Activated CD4-positive, alpha-beta T cell treated with anti-CD3 and anti-CD28 coated beads, Interleukin-2, amount 50 U/mL, for 48 hours (primary cell): ENCODE data around the gene ILDR1.

Source experiments
- DNase-seq, 2 experiments: peaks; one replicate each; pipeline ENCODE4 v3.0.0-alpha.2; 2020

ILDR1 gene

DNA sequence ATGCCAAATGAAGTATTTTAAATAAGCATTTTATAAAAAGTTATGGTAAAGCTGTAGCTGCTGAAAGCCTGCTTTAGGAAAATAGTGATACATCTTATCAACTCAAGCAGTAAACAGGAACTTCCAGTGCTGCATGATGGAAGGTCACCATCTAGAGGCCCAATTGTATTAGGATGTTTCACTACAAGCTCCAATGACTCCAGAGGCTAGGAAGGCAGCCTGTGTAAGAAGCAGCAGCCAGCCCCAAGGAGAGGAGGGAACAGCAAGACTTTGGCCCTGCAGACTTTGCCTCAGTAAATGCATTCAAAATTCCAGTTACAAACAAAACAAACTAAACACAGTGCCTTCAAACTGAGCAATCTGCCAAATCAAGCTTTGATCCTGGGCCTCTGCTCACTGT lies 32.1 kb downstream of the ILDR1 start:
- no peak for DNase-seq

DNA sequence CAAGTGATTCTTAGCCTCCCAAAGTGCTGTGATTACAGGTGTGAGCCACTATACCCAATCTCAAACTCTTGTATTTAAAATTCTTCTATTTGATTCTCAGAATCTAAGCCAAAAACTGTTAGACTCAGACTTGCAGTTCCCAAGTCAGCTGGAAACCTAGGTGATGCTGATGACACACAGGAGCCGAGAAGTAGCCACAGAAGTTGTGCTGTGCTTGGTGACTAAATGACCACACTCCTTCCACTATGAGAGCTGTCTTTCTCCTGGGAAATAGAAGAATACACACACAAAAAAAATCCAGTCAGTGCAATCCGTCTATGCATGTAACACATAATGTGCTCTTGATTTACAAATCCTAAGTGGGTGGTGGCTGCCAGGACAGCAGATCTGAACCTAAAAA lies 33.9 kb downstream of the ILDR1 start:
- no peak for DNase-seq

DNA sequence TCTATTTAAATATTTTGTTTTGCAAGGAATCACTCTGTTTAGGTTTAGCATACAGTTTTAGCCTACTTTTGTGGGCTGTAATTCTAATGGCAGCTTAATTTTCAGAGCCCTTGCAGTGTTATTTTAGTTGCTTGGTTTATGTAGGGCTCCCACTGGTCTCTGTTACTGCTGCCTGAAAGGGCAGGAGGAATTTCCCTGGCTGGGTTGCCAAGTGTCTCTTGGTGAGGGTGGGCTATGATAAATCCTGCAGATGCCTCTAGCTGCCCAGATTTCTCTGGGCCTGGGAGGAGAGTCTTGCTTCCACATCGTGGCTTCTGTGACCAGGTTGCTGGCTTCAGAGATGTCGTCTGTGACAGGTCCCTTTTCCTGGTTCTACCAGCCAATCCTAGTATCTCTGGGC lies 36.2 kb downstream of the ILDR1 start:
- DNase-seq: no peak

DNA sequence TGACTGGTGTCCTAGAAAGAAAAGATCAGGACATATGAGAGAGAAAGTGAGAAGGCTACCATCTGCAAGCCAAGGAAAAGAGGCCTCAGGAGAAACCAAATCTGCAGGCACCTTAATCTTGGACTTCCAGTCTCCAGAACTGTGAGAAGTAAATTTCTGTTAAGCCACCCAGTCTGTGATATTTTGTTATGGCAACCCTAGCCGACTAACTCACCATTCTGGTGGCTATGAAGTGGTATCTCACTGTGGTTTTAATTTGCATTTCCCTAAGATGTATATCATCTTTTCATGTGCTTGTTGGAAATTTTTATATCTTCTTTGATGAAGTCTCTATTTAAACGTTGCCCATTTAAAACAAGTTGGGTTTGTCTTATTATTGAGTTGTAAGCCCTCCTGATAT lies 40.6 kb downstream of the ILDR1 start:
- DNase-seq: no peak

GRCh38 chr3:121980450-121980796 lies 41.6 kb downstream of the ILDR1 start:
- no peak for DNase-seq

DNA sequence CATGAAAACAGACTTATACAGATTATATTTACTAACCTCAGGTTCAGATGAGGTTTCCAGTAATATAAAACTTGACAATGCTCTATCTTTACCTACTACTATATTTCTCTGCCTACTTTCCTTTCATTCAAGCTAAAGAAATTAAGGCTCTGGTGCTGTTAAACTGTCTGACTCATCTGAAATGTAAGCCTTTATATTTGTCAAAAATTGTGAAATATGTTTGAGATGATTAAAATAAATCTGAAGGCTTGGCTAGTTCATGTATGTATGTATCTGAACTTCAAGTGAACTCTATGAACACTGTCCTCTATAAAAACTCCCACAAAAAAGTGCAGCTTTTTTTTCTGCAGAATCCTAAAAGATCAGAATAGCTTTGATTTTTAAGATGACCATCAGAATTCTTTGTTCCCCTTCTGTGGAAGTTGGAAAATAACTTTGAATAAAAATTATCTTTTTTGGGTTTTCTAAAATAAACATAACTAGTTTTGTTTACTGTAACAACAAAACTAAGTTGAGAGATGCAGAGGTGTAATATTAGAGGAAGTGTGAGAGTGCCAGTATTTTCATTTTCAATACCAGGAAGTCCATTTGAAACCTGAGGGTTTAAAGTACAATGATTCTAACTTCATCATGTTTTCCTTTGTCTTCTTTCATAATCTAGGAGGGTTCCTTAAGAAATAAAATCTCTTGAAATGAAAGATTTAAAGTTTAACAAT lies 42.2 kb downstream of the ILDR1 start:
- DNase-seq: no peak

- DNase-seq: no peak
Observed at GRCh38 chr3:121979246-121979645, 42.8 kb downstream of the ILDR1 start.

DNA sequence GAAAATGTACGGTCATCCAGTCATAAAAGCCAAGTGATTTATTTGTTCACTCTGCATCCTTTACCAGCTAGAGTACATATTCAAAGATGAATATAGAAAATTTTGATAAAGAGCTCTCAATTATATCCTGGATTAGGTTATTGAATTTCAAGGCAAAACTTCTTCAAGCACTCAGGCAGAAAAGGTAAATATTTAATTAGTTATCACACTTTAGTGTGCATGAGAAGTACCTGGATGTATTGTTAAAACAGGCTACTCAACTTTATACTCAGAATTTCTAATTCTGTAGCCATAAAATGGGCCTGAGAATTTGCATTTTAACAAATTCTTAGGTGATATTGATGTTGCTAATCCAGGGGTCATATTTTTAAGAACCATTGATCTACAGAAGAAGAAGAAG lies 45.3 kb downstream of the ILDR1 start:
- no peak for DNase-seq

DNA sequence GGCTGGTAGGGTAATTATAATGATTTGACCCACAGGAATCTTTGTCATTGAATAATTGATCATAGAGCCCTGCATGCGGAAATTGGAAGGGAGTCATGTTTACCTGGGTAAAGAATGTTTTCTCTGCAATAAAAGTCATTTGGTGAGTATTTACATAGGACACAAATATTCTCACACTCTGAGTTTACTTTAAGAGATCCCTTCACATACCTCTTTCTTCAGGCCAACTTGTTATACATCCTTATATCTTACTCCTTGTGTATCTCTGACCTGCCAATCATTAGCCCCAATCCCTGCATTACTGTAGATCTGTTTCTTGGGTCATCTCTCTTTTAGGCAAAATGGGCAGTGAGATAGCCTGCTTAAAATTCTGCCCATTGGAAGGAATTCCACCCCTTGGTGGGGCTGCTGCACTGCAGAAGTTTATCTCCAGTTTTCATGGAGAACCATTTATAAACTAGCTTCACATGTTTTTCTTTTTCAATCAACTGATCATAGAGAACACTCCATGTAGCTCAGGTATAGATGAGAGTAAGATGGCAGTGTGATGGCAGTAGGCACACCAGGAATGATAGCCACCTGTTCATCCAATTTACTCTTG lies 46.2 kb downstream of the ILDR1 start:
- no peak for DNase-seq

GRCh38 chr3:121974601-121975111 lies 47.4 kb downstream of the ILDR1 start:
- DNase-seq: no peak

DNA sequence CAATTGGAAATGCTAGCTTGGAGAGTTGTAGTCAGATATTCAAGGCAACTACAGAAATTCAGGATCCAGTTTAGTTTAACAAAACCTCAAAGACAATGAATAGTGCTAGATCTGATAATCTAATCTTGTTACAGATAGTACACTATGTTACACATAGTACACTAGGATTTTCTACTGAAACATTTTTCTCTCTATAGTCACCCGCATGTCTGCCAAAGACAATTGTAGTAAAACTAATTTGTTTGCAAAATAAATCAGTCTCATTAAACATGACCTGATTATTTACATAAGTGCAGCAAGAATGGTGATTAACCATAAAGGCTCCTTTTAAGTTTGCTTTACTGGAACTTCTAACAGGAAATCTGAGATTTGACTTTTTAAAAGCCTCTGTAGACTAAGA lies 52.0 kb downstream of the ILDR1 start:
- no peak for DNase-seq

GRCh38 chr3:121969631-121970030 lies 52.4 kb downstream of the ILDR1 start:
- DNase-seq: no peak

GRCh38 chr3:121963608-121964007 lies 58.4 kb downstream of the ILDR1 start:
- no peak for DNase-seq

- no peak for DNase-seq
Observed at GRCh38 chr3:121962443-121962842, 59.6 kb downstream of the ILDR1 start.

GRCh38 chr3:121961283-121961682 lies 60.8 kb downstream of the ILDR1 start:
- DNase-seq: no peak

GRCh38 chr3:121958801-121959200 lies 63.2 kb downstream of the ILDR1 start:
- no peak for DNase-seq

- DNase-seq: no peak
Observed at GRCh38 chr3:121957674-121958415, 64.2 kb downstream of the ILDR1 start.

GRCh38 chr3:121956363-121956762 lies 65.7 kb downstream of the ILDR1 start:
- no peak for DNase-seq

GRCh38 chr3:121951291-121951919 lies 70.6 kb downstream of the ILDR1 start:
- no peak for DNase-seq

DNA sequence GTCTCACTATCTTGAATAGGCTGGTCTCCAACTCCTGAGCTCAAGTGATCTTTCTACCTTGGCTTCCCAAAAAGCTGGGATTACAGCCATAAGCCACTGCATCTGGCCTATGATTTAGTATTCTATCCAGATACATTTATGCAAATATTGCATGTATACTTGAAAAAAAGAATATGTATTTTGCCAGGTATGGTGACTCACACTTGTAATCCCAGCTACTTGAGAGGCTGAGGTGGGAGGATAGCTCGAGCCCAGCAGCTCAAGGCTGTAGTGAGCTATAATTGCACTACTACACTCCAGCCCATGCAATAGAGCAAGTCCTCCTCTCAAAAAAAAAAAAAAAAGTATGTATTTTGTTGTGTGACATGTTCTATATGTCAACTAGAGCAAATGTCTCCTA lies 73.4 kb downstream of the ILDR1 start:
- no peak for DNase-seq

DNA sequence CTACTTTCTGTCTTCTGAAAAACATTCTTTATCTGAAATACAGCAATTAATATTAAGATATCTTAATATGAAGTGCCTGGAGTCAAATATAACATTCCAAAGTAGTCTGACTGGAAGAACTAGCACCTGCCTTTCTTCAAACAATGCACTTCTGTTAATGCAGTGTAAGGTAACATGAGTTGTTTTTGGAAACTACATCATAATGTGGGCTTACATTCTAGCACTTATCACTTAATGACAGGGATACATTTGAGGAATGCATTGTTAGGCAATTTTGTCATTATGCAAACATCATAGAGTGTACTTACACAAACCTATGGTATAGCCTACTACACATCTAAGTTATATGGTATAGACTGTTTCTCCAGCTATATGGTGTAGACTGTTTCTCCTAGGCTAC lies 78.6 kb downstream of the ILDR1 start:
- no peak for DNase-seq

- no peak for DNase-seq
Observed at GRCh38 chr3:121942116-121942786, 79.8 kb downstream of the ILDR1 start.

- DNase-seq: no peak
Observed at GRCh38 chr3:121941592-121941991, 80.5 kb downstream of the ILDR1 start.
